Activated T-cell treated with anti-CD3 and anti-CD28 coated beads for 48 hours (primary cell): ENCODE results near the gene RPL36.
A peak's percentile ranks its signal among the peaks of the same experiment; 100 is the strongest.

Experiments used
- DNase-seq: peaks from one replicate; pipeline ENCODE4 v3.0.0-alpha.2; 2020; ENCODE audit warnings: low read depth

Gene RPL36

DNA sequence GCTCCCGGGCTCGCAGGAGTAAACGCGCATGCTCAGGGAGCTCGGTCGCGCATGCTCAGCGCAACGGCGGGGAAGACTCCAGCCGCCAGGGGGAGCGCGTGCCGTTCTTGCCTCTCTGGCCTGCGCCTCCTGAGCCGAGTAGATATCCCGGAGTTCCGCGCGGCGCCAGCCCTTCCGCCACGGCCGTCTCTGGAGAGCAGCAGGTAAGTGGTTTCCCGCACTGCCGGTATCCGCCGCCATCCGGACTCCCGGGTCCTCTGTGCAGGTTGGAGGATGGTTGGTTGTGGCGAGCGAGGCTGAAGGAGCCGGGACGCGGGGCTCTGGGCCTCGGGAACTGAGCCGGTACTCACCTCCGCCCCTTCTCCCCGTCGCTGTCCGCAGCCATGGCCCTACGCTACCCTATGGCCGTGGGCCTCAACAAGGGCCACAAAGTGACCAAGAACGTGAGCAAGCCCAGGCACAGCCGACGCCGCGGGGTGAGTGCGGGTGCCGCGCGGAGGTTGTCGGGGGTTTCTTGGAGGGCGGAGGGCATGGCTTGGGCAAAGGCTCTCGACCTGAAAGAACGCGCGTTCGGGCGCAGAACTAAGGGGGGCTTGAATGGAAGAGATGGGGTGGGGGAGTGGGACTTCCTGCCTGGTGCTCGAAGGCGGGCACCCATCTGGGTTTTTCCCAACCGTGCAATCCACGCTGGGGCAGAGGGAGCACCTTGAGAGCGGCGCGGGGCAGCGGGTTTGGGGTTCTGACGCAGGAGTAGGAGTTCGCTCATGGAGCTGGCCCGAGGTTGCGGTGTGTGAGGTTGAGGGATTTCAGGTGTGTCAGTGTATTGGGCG is at the start of gene RPL36:
Gene RPL36, plus strand, starts transcription at position 171 of the 830 bp plus-strand sequence. Its CDS starts 213 bp downstream, at position 384.
- peak; percentile 99 for DNase-seq

- DNase-seq, result no peak
Observed at GRCh38 chr19:5641171-5641570, 48.9 kb upstream of the RPL36 start.

DNA sequence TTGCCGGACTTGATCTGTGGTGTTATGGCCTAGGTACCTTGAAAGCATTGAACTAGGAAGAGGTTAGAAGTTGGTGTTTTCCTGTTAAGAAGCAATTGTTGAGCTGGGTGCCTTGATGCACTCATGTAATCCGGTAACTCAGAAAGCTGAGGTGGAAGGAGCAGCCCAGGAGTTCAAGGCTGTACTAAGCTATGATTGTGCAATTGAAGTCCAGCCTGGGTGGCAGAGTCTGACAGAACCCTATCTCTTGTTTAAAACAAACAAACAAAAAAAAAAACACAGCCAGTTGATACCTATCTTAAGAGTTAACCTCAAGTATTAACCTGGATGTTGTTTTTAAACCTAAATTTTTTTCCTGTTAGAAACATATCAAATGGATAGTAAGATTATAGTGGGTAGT is 47.9 kb upstream of the RPL36 start:
- no peak for DNase-seq

- no peak for DNase-seq
Observed at GRCh38 chr19:5643060-5643459, 47.0 kb upstream of the RPL36 start.

- DNase-seq, result no peak
Observed at GRCh38 chr19:5644037-5644436, 46.1 kb upstream of the RPL36 start.

DNA sequence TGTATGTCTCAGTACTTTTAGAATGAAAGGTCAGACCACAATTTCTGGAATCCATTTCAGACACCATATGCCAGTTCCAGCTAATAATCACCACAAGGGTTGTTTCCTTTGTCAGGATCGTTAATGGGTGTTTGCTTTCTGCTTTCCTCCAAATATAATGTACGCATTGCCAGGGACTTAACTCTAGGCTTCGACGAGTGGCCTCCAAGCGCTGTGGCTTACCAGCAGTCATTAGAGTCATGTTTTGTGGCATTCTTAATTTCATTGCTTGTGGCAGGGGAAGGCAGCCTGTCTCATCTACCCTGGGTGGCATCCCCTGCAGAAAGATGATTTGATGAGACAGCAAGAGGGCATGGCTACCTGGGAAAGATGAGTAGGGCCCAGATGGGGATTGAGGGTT is 44.7 kb upstream of the RPL36 start:
- DNase-seq, result no peak

DNA sequence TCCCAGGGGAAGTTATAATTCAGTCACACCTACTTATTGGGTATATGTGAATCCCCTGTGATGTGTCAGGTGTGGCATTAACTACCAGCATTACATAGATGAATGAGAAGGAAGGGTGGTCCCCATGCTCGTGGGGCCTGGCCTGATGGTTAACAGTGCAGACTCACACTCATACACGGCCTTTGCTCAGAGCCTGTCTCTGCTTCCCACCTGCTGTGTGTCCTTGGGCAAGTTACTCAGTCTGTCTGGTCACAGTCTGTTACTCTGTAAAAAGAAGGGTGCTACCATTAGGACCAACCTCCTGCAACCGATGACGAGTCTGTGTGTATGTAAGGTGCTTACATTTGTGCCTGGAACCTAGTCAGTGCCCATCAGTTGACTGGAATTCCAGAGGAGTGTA is 43.4 kb upstream of the RPL36 start:
- no peak for DNase-seq

- no peak for DNase-seq
Observed at GRCh38 chr19:5648464-5648863, 41.6 kb upstream of the RPL36 start.

- DNase-seq, result no peak
Observed at GRCh38 chr19:5651361-5651760, 38.7 kb upstream of the RPL36 start.

DNA sequence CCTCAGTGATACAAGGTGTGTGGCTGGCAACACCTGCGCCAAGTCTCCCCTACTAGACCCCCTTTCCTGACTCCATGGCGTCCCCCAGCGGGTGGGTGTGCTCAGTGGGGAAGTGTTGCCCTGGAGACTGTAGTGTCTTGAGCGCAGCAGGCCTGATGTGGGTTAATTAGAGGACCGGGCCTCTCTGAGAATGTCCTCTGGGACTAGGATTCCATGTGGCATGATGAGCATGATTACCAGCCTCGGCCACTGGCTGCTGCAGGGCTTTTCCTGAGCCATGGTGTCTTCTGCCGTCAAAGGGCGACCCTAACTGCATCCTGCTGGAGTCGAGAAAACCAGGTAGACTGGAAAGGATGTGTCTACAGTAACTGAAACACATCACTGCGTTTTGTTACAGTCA is 37.8 kb upstream of the RPL36 start:
- no peak for DNase-seq

- DNase-seq, result no peak
Observed at GRCh38 chr19:5654931-5655330, 35.2 kb upstream of the RPL36 start.

GRCh38 chr19:5655412-5655811 is 34.7 kb upstream of the RPL36 start:
- no peak for DNase-seq

GRCh38 chr19:5661483-5661882 is 28.6 kb upstream of the RPL36 start:
- no peak for DNase-seq

DNA sequence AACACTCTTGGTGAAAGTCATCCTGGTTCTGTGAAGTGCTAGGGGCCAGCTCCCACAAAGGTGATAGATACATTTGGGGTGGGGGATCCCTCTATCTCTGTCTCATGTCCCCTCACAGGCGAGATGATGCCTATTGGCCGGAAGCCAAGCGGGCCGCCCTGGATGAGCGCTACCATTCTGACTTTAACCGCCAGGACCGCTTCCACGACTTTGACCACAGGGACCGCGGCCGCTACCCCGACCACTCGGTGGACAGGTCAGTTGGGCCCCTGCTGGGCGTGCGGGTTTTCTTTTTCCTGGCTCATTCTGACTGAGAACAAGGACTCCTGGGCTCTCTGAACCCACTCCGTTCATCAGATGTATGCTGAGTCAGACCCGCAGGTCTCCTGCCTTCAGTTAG is 26.2 kb upstream of the RPL36 start:
- DNase-seq, result no peak

DNA sequence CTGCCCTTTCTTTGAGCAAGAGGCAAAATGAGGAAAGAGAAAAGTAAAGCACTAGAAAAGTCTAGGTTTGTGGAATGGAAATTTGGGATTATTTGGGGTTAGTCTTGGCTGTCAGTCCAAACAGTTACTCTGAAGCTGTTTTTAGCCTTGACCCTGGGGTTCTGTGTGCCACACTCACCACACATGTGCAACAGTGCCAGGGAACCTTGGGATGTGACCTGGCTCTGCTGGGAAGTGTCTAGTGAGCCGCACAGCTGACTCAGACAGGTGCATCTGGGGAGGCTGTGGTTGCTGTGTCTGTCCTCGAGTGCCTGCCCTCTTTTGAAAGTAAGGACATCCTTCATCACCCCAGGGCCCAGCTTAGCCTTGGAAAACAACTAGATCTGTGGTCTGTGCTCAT is 25.6 kb upstream of the RPL36 start:
- no peak for DNase-seq

- no peak for DNase-seq
Observed at GRCh38 chr19:5665781-5666513, 24.1 kb upstream of the RPL36 start.

GRCh38 chr19:5666921-5667610 is 23.0 kb upstream of the RPL36 start:
- DNase-seq, result no peak

GRCh38 chr19:5667751-5668271 is 22.3 kb upstream of the RPL36 start:
- no peak for DNase-seq

DNA sequence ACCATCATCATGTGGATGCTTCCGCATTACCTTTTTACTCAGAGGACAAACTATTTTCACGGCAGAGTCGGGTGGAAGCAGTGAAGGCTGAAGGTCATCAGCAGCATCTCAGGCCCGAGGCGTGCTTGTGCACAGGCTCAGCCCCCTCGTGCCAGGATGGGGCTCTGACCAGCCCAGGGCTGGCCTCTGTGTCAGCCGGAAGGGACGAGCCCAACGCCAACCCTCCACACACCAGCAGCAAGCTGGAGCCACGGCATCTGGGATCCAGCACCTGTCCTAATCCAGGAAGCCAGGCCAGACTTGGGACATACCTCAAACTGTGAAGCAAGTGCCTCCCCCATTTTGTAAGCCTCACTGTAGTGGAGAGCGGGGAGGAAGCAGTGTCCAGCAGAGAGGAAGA is 20.9 kb upstream of the RPL36 start:
- DNase-seq, result no peak

- DNase-seq, result no peak
Observed at GRCh38 chr19:5671600-5671999, 18.5 kb upstream of the RPL36 start.

- DNase-seq, result no peak
Observed at GRCh38 chr19:5672708-5673459, 17.2 kb upstream of the RPL36 start.

DNA sequence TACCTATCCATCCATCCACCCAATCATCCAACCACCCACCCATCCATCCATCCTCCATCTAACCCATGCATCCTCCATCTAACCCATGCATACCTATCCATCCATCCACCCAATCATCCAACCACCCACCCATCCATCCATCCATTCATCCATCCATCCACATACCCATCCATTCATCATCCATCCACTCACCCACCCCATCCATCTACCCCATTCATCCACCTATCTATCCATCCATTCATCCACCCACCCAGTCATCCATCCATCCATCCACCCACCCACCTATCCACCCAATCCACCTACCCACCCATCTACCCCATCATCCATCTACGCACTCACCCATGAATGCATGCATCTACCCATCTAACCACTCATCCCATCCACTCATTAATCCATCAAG is 16.3 kb upstream of the RPL36 start:
- DNase-seq, result no peak
